Measurements from ENCODE around the gene ROR1. TPM values are rescaled to one million over a fixed set of nuclear protein-coding genes. Genes with fewer than 3 reads are reported as not detected.

Gene ROR1
- 17.0 TPM for polyA plus RNA-seq (2013, experiment 1 of 2)
- polyA plus RNA-seq (2013, experiment 2 of 2): 16.8 TPM

DNA sequence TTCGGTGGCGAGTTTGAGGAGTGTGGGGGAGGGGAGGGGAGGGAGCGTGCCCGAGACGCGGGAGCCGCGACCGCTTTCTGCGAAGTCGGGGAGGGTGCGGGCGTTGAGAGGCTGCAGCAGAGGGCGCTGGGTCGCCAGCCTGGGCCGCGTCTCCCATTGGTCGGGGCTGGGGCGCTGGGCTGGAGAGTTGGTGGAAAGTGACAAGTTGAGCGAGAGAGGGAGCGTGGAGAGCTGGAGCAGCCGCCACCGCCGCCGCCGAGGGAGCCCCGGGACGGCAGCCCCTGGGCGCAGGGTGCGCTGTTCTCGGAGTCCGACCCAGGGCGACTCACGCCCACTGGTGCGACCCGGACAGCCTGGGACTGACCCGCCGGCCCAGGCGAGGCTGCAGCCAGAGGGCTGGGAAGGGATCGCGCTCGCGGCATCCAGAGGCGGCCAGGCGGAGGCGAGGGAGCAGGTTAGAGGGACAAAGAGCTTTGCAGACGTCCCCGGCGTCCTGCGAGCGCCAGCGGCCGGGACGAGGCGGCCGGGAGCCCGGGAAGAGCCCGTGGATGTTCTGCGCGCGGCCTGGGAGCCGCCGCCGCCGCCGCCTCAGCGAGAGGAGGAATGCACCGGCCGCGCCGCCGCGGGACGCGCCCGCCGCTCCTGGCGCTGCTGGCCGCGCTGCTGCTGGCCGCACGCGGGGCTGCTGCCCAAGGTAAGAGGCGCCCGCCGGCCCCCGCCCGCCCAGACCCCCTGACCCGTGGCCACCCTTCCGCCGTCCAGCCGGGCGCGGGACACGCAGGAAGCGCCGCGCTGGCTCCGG, at the start of gene ROR1:
TSS of gene ROR1 (plus strand) at position 203 of the 802 bp plus-strand sequence.
- H3K23ac ChIP-seq (ENCODE audit: low read length in 2 of 2): peak within 1 kb of the TSS in 1 of 2 experiments; percentile 99
- no peaks in the 10 kb centered on the region for H3K9me3 ChIP-seq (ENCODE audit: control insufficient read depth, low read length)
- H2BK15ac ChIP-seq (ENCODE audit: low read depth, poor library complexity, severe bottlenecking): peak within 1 kb of the TSS; percentile 96
- H2AK5ac ChIP-seq (ENCODE audit: low read length, severe bottlenecking): peak within 1 kb of the TSS; percentile 81
- H3K79me1 ChIP-seq (replicated peaks; ENCODE audit: low read length, poor library complexity, severe bottlenecking): peaks cover 15% of the 10 kb centered on the region
- H2BK120ac ChIP-seq (ENCODE audit: low read depth, low read length): peak within 1 kb of the TSS; percentile 83
- H2AFZ ChIP-seq (ENCODE audit: low read depth, low read length): peak within 1 kb of the TSS; percentile 94
- peak within 1 kb of the TSS; percentile 93 to 96 for H3K18ac ChIP-seq (ENCODE audit: low read depth in 1 of 2, low read length in 2 of 2)
- H3K4me3 ChIP-seq (ENCODE audit: insufficient read depth in 1 of 2, low read depth in 1 of 2, low read length in 2 of 2): peak within 1 kb of the TSS; percentile 90 to 93
- H3K27ac ChIP-seq (ENCODE audit: low read length, poor library complexity, severe bottlenecking): peak within 1 kb of the TSS; percentile 57
- H3K27me3 ChIP-seq (ENCODE audit: control insufficient read depth in 1 of 2, insufficient read depth in 1 of 2, low read length in 2 of 2): peaks cover 0 to 8% of the 10 kb centered on the region in 2 experiments
- peaks cover 0 to 5% of the 10 kb centered on the region in 2 experiments for H3K36me3 ChIP-seq (ENCODE audit: control insufficient read depth in 1 of 2, insufficient read depth in 2 of 2, low read depth in 1 of 2, low read length in 2 of 2)
- peak within 1 kb of the TSS; percentile 82 for H3K4me2 ChIP-seq (ENCODE audit: low read length, poor library complexity, severe bottlenecking)
- peak within 1 kb of the TSS; percentile 67 for H4K91ac ChIP-seq (ENCODE audit: low read length)
- H2BK5ac ChIP-seq (ENCODE audit: low read depth, low read length, poor library complexity, severe bottlenecking): peak within 1 kb of the TSS; percentile 80
- under 1% methylated on average over 53 of the region's 99 CpGs for WGBS
- peak within 1 kb of the TSS; percentile 88 for H3K9ac ChIP-seq (ENCODE audit: low read length)
- peak within 1 kb of the TSS; percentile 38 to 85 for H2BK12ac ChIP-seq (ENCODE audit: low read length in 2 of 2)
- peak within 1 kb of the TSS; percentile 62 to 99 for H3K14ac ChIP-seq (ENCODE audit: low read length in 2 of 2)
- H4K8ac ChIP-seq (ENCODE audit: low read length): peak within 1 kb of the TSS; percentile 69
- DNase-seq: peak; percentile 90
- peaks cover 5% of the 10 kb centered on the region for H3K4me1 ChIP-seq (ENCODE audit: control insufficient read depth, insufficient read depth, low read depth, low read length)
- peak within 1 kb of the TSS; percentile 6 to 92 for H3K4ac ChIP-seq (ENCODE audit: low read depth in 1 of 2, low read length in 2 of 2)

DNA sequence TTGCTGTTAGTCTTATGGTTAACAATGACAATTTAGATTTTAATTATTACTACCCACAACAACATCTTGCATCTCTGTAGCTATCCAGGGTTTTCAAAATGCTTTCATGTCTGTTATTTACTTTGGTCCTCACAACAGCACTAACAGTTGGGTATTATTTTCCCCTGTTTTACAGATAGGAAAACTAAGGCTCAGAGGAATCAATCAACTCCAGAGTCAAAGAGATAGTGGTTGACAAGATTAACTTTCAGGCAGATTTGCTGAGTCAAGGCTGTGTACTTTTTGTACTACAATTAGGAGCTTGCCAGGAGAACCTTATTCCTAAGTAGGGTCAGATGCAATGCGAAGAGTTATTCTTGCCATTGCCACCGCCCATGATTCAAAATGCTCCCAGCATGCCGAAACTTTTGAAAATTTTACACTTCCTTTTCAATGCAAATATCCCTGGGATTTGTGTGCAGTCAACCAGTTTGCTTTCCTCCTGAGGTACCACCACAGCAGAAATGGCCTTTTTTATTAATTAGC, 49.4 kb upstream of the ROR1 start:
- Histone ChIP-seq H3K27me3 (ENCODE audit: control insufficient read depth in 1 of 2, insufficient read depth in 1 of 2, low read length in 2 of 2) (no peaks in the 10 kb centered on the region), H4K91ac (ENCODE audit: low read length) (no peak overlapping the region), H4K8ac (ENCODE audit: low read length) (no peak overlapping the region), H3K23ac (ENCODE audit: low read length in 2 of 2) (no peak overlapping the region), H2AFZ (ENCODE audit: low read depth, low read length) (no peak overlapping the region), H2AK5ac (ENCODE audit: low read length, severe bottlenecking) (no peak overlapping the region), H3K14ac (ENCODE audit: low read length in 2 of 2) (no peak overlapping the region), H2BK120ac (ENCODE audit: low read depth, low read length) (no peak overlapping the region), H2BK15ac (ENCODE audit: low read depth, poor library complexity, severe bottlenecking) (no peak overlapping the region), H3K18ac (ENCODE audit: low read depth in 1 of 2, low read length in 2 of 2) (no peak overlapping the region), H3K4me2 (ENCODE audit: low read length, poor library complexity, severe bottlenecking) (no peak overlapping the region), H3K4me3 (ENCODE audit: insufficient read depth in 1 of 2, low read depth in 1 of 2, low read length in 2 of 2) (no peak overlapping the region), H3K9me3 (ENCODE audit: control insufficient read depth, low read length) (no peaks in the 10 kb centered on the region), H3K79me1 (replicated peaks; ENCODE audit: low read length, poor library complexity, severe bottlenecking) (no peaks in the 10 kb centered on the region), H3K27ac (ENCODE audit: low read length, poor library complexity, severe bottlenecking) (no peak overlapping the region), H3K9ac (ENCODE audit: low read length) (no peak overlapping the region), H2BK12ac (ENCODE audit: low read length in 2 of 2) (no peak overlapping the region), H3K4me1 (ENCODE audit: control insufficient read depth, insufficient read depth, low read depth, low read length) (peaks cover 4% of the 10 kb centered on the region), H3K36me3 (ENCODE audit: control insufficient read depth in 1 of 2, insufficient read depth in 2 of 2, low read depth in 1 of 2, low read length in 2 of 2) (no peaks in the 10 kb centered on the region), H2BK5ac (ENCODE audit: low read depth, low read length, poor library complexity, severe bottlenecking) (no peak overlapping the region), H3K4ac (ENCODE audit: low read depth in 1 of 2, low read length in 2 of 2) (no peak overlapping the region)
- 100% methylated on average over 3 of the region's 3 CpGs for whole genome bisulfite sequencing
- no peak for DNase-seq

DNA sequence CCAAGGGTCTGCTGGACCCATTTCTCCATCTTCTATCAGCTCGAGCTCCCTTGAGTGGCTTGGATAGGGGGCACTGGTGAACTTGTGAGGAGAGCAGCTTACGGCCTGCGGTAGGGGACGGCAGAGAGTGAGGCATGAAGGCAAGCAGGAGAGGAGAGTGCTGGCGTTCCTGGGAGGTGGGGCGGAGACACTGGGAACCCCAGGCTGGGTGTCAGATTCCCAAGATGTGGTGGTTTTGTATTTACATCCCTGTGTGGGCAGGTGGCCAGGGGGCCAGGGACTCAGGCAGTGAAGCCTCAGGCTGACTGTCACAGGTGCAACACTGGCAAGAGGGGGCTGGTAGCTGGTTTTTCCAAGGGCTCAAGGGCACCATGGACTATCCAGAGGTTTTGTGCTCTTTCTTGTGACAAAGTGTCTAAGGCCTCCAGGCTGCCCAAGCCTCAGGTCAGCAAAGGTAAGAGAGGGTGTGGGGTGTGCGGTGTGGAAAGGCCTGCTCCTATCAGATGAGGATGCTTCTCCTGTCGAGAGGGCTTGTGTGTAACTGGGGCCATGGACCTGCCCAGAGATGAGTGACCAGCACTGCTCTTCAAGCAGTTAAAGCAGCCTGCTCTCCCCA, 45.1 kb upstream of the ROR1 start:
- peak overlapping the region; percentile 26 for H2BK15ac ChIP-seq (ENCODE audit: low read depth, poor library complexity, severe bottlenecking)
- no peak overlapping the region for H2BK120ac ChIP-seq (ENCODE audit: low read depth, low read length)
- H3K23ac ChIP-seq (ENCODE audit: low read length in 2 of 2): no peak overlapping the region
- no peak overlapping the region for H2AK5ac ChIP-seq (ENCODE audit: low read length, severe bottlenecking)
- no peaks in the 10 kb centered on the region for H3K79me1 ChIP-seq (replicated peaks; ENCODE audit: low read length, poor library complexity, severe bottlenecking)
- no peaks in the 10 kb centered on the region for H3K9me3 ChIP-seq (ENCODE audit: control insufficient read depth, low read length)
- no peak overlapping the region for H3K14ac ChIP-seq (ENCODE audit: low read length in 2 of 2)
- H3K4me1 ChIP-seq (ENCODE audit: control insufficient read depth, insufficient read depth, low read depth, low read length): peaks cover 4% of the 10 kb centered on the region
- H3K27me3 ChIP-seq (ENCODE audit: control insufficient read depth in 1 of 2, insufficient read depth in 1 of 2, low read length in 2 of 2): no peaks in the 10 kb centered on the region
- no peak overlapping the region for H3K9ac ChIP-seq (ENCODE audit: low read length)
- H4K91ac ChIP-seq (ENCODE audit: low read length): peak overlapping the region; percentile 4
- no peak overlapping the region for H3K4ac ChIP-seq (ENCODE audit: low read depth in 1 of 2, low read length in 2 of 2)
- no peak overlapping the region for H4K8ac ChIP-seq (ENCODE audit: low read length)
- DNase-seq: no peak
- H2BK5ac ChIP-seq (ENCODE audit: low read depth, low read length, poor library complexity, severe bottlenecking): no peak overlapping the region
- 90% methylated on average over 8 of the region's 8 CpGs for WGBS
- H3K4me3 ChIP-seq (ENCODE audit: insufficient read depth in 1 of 2, low read depth in 1 of 2, low read length in 2 of 2): no peak overlapping the region
- peak overlapping the region in 1 of 2 experiments; percentile 45 for H2BK12ac ChIP-seq (ENCODE audit: low read length in 2 of 2)
- no peak overlapping the region for H2AFZ ChIP-seq (ENCODE audit: low read depth, low read length)
- no peak overlapping the region for H3K18ac ChIP-seq (ENCODE audit: low read depth in 1 of 2, low read length in 2 of 2)
- no peak overlapping the region for H3K4me2 ChIP-seq (ENCODE audit: low read length, poor library complexity, severe bottlenecking)
- H3K36me3 ChIP-seq (ENCODE audit: control insufficient read depth in 1 of 2, insufficient read depth in 2 of 2, low read depth in 1 of 2, low read length in 2 of 2): no peaks in the 10 kb centered on the region
- H3K27ac ChIP-seq (ENCODE audit: low read length, poor library complexity, severe bottlenecking): no peak overlapping the region

DNA sequence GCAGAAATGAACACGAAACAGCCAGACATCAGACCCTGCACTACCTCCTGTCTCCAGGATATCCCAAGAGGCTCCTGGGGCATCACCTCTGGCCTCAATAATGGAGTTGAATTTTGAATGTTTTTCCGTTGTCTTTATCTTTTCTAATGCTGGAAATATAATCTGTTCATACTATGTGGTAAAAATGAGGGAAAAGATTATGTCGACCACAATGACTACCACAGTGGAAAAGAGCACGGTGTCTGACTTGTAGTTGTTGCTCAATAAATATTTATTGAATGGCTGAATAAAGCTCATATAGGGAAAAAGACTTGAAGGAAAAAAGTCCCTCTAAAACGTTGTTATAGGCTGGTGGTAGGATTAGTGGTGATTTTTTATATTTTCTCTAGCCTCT, 44.6 kb upstream of the ROR1 start:
- no peak overlapping the region for H3K4me3 ChIP-seq (ENCODE audit: insufficient read depth in 1 of 2, low read depth in 1 of 2, low read length in 2 of 2)
- no peak overlapping the region for H4K91ac ChIP-seq (ENCODE audit: low read length)
- no peaks in the 10 kb centered on the region for H3K27me3 ChIP-seq (ENCODE audit: control insufficient read depth in 1 of 2, insufficient read depth in 1 of 2, low read length in 2 of 2)
- H3K9ac ChIP-seq (ENCODE audit: low read length): no peak overlapping the region
- H3K36me3 ChIP-seq (ENCODE audit: control insufficient read depth in 1 of 2, insufficient read depth in 2 of 2, low read depth in 1 of 2, low read length in 2 of 2): no peaks in the 10 kb centered on the region
- no peak overlapping the region for H3K18ac ChIP-seq (ENCODE audit: low read depth in 1 of 2, low read length in 2 of 2)
- H3K9me3 ChIP-seq (ENCODE audit: control insufficient read depth, low read length): no peaks in the 10 kb centered on the region
- no peak overlapping the region for H3K14ac ChIP-seq (ENCODE audit: low read length in 2 of 2)
- no peak overlapping the region for H3K4me2 ChIP-seq (ENCODE audit: low read length, poor library complexity, severe bottlenecking)
- H2BK120ac ChIP-seq (ENCODE audit: low read depth, low read length): no peak overlapping the region
- peaks cover 4% of the 10 kb centered on the region for H3K4me1 ChIP-seq (ENCODE audit: control insufficient read depth, insufficient read depth, low read depth, low read length)
- no peaks in the 10 kb centered on the region for H3K79me1 ChIP-seq (replicated peaks; ENCODE audit: low read length, poor library complexity, severe bottlenecking)
- H2BK12ac ChIP-seq (ENCODE audit: low read length in 2 of 2): peak overlapping the region in 1 of 2 experiments; percentile 45
- H2BK5ac ChIP-seq (ENCODE audit: low read depth, low read length, poor library complexity, severe bottlenecking): no peak overlapping the region
- no peak for DNase-seq
- H3K27ac ChIP-seq (ENCODE audit: low read length, poor library complexity, severe bottlenecking): no peak overlapping the region
- H2AFZ ChIP-seq (ENCODE audit: low read depth, low read length): no peak overlapping the region
- H3K4ac ChIP-seq (ENCODE audit: low read depth in 1 of 2, low read length in 2 of 2): no peak overlapping the region
- H2BK15ac ChIP-seq (ENCODE audit: low read depth, poor library complexity, severe bottlenecking): no peak overlapping the region
- 83% methylated on average over 4 of the region's 5 CpGs for WGBS
- no peak overlapping the region for H4K8ac ChIP-seq (ENCODE audit: low read length)
- no peak overlapping the region for H2AK5ac ChIP-seq (ENCODE audit: low read length, severe bottlenecking)
- H3K23ac ChIP-seq (ENCODE audit: low read length in 2 of 2): no peak overlapping the region
